ENCODE results near the gene ATG10. TPM values are rescaled to one million over a fixed set of nuclear protein-coding genes. Genes with fewer than 3 reads are reported as not detected.
A peak's percentile ranks its signal among the peaks of the same experiment; 100 is the strongest.
"Not testable (repeated sequence)": the region's sequence is repeated elsewhere in the genome, so short reads cannot be mapped to it uniquely, and the experiment has no call there.

Gene ATG10
- total RNA-seq, 2 experiments from 2014 or later: 9.3 to 13.3 TPM

DNA sequence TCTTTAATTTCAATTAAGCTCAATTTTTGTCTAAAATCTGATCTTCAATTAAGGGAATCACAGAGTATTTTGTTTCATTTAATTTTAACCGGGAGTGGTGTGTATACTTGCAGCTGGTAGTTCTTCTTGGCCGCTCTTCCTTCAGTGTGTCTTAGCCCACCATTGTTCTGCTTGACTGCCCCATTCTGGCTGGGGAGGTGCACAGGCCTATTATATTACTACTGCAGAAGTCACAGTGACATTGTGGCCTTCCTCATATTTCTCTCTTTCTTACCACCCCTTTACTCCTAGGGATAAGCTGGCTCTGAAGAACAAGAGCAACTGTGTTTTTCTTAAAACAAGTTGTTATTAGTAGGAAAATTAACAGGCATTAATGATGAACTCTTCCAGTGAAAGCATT is 123.7 kb downstream of the ATG10 start:
- H3K27me3 Mint-ChIP-seq: no peaks in the 10 kb centered on the region
- DNase-seq (no peak), ATAC-seq (no peak)
- H3K27ac Mint-ChIP-seq: no peak overlapping the region
- H3K36me3 Mint-ChIP-seq: peaks cover 14% of the 10 kb centered on the region
- H3K4me1 Mint-ChIP-seq: peaks cover 16% of the 10 kb centered on the region
- peaks cover 14% of the 10 kb centered on the region for H3K9me3 Mint-ChIP-seq (ENCODE audit: low read depth)
- CTCF ChIA-PET: no interaction called here
- no peak overlapping the region for H3K4me3 Mint-ChIP-seq

DNA sequence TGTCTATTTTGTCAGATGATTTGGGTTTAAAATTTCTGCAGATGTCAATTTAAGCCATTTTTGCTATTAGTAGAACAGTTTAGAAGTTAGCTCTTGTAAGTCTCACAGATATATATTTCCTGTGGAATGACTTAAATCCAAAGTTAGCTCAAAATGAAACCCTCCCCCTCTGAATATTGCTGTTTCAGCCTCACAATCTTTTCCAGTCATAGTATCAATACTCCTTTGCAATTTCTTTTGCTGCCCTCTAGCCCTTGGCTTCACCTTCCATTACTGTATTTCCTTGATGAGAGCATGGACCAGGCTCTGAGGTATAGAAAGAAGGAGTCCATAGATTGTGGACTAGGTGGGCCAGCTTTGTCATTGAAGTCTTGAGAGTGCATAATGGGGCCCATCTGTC is 124.4 kb downstream of the ATG10 start:
- CTCF ChIA-PET: interaction anchor here (0.8 kb wide), 1 partner anchor 10 kb away, joined by 3 read pairs; no protein-coding TSS in a partner anchor
- DNase-seq (no peak), ATAC-seq (peak; percentile 12)
- H3K4me1 Mint-ChIP-seq: peaks cover 22% of the 10 kb centered on the region
- no peaks in the 10 kb centered on the region for H3K27me3 Mint-ChIP-seq
- H3K36me3 Mint-ChIP-seq: peaks cover 14% of the 10 kb centered on the region
- no peak overlapping the region for H3K27ac Mint-ChIP-seq
- peaks cover 14% of the 10 kb centered on the region for H3K9me3 Mint-ChIP-seq (ENCODE audit: low read depth)
- no peak overlapping the region for H3K4me3 Mint-ChIP-seq

DNA sequence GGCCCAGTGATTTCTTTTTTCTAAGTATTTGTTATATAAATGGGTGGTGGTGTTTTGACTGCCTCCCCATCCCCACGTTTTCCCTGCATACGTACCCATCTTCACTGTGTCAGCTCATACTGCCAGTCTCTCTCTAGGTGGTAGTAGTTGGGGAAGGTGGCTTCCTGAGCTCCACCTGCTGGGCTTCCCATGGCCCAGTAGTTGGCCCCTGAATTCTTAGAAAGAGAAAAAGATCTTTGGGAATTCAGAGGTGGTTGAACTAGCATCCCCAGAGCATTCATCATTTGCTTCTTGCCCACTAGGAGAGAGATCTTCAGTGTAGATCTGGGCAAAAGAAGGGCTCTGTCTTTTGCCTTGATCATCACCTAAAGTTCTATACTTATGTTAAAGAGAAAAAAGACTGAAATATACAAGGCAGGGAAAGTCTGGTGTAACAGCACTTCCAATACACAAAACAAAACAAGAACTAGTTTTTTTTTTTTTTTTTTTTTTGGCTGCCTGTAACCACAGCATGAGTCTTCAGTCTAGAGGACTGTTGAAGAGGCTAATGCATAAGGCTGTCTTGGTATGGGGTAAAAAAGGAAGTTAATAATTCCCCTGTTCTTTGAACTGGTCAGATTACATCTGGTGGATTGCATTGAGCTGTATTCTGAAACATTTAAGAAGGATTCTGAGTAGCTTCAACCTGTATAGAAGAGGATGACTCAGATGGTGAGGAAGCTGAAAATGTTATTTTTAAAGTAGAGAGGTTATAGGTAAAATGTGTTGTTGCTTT is 128.7 kb downstream of the ATG10 start:
- peak; percentile 83 for ATAC-seq
- CTCF ChIA-PET: interaction anchor here (0.6 kb wide), 1 partner anchor 1435 kb away, joined by 3 read pairs; no protein-coding TSS in a partner anchor
- H3K27ac Mint-ChIP-seq: peak overlapping the region; percentile 26
- no peak overlapping the region for H3K4me3 Mint-ChIP-seq
- DNase-seq: no peak
- H3K27me3 Mint-ChIP-seq: no peaks in the 10 kb centered on the region
- no peaks in the 10 kb centered on the region for H3K36me3 Mint-ChIP-seq
- peaks cover 28% of the 10 kb centered on the region for H3K4me1 Mint-ChIP-seq
- no peaks in the 10 kb centered on the region for H3K9me3 Mint-ChIP-seq (ENCODE audit: low read depth)

DNA sequence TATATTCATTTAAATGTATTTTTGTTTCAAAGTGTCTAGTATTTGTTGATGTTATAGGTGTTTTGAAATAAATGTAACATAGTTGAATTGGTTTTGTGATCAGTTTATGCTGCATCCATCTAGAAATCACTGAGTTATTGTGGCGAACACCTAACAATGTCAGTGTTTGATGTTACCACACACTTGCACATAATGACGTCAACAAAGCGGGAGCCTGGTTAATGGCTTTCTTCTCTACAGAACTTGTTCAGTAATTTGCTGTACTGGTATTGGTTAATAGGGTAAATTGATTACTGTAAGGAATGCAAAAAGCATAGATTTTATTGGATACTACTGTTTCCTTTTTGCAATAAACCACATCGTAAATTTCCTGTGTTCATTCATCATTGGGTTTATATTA is 133.0 kb downstream of the ATG10 start:
- H3K36me3 Mint-ChIP-seq: no peaks in the 10 kb centered on the region
- peaks cover 19% of the 10 kb centered on the region for H3K4me1 Mint-ChIP-seq
- no peak overlapping the region for H3K27ac Mint-ChIP-seq
- no peak overlapping the region for H3K4me3 Mint-ChIP-seq
- no peaks in the 10 kb centered on the region for H3K9me3 Mint-ChIP-seq (ENCODE audit: low read depth)
- CTCF ChIA-PET: no interaction called here
- no peaks in the 10 kb centered on the region for H3K27me3 Mint-ChIP-seq
- no peak for DNase-seq
- no peak for ATAC-seq

DNA sequence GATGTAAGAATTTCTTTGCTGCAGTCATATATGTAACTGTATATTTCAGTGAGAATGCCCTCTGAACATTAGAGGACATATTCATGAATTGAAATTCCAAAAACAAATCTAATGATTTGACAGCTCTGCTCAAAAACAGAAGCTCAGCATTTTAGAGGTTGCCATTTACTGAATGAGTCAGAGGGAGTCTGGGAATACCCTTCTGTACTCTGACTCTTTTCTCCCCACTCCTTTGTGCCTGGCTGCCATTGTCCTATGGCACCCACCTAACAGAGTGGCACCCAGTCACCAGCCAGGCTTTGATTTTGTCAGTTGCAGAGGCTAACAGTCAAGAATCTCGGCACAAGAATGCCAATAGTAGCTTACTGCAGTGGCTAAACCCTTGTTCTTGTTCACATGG is 133.6 kb downstream of the ATG10 start:
- no peak for ATAC-seq
- Mint-ChIP-seq H3K4me1 (peaks cover 16% of the 10 kb centered on the region), H3K4me3 (no peak overlapping the region), H3K36me3 (no peaks in the 10 kb centered on the region), H3K9me3 (ENCODE audit: low read depth) (no peaks in the 10 kb centered on the region), H3K27ac (no peak overlapping the region), H3K27me3 (no peaks in the 10 kb centered on the region)
- CTCF ChIA-PET: interaction anchor here (1.1 kb wide), 1 partner anchor 9 kb away, joined by 3 read pairs; no protein-coding TSS in a partner anchor
- DNase-seq: no peak

DNA sequence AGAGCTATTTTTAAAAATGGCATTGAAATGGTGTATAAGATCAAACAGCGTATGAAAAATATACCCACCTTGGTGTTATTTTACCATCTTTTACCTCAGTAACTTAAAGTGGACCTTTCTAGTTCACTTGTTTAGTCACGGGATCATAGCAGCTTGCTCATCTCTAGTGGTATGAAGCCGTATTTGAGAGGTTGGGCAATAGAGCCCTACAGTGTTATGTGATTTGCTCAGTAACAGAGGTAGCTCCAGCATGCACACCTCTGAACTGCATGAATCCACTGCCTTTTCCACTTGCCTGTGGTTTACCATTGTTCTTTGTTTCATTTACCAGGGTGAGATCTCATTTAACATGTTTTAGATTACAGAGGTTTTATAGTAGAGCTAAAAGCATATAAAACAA is 134.4 kb downstream of the ATG10 start:
- peaks cover 10% of the 10 kb centered on the region for H3K4me1 Mint-ChIP-seq
- no peak overlapping the region for H3K27ac Mint-ChIP-seq
- DNase-seq: no peak
- no peaks in the 10 kb centered on the region for H3K27me3 Mint-ChIP-seq
- H3K36me3 Mint-ChIP-seq: no peaks in the 10 kb centered on the region
- H3K9me3 Mint-ChIP-seq (ENCODE audit: low read depth): no peaks in the 10 kb centered on the region
- H3K4me3 Mint-ChIP-seq: no peak overlapping the region
- ATAC-seq: no peak
- CTCF ChIA-PET: interaction anchor here (1.1 kb wide), 1 partner anchor 10 kb away, joined by 3 read pairs; no protein-coding TSS in a partner anchor

DNA sequence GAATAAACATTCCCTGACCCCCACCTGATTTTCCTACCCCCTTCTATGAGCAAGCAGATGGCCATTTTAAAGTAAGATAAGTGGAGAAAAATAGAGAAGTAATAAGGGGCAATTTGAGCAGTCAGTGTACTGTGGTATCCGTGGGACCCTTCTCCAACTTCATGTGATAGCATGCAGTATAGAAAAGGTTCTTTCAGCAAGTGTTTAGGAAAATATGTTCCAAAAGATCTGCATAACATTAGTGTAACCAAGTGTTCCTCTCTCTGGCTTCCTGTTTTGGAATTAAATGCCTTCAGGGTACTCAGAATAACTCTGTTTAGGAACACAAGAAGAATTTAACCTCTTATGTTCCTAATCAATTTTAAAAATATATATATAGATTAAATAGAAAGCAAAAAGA is 134.9 kb downstream of the ATG10 start:
- ATAC-seq: no peak
- Mint-ChIP-seq H3K9me3 (ENCODE audit: low read depth) (no peaks in the 10 kb centered on the region), H3K27me3 (no peaks in the 10 kb centered on the region), H3K36me3 (no peaks in the 10 kb centered on the region), H3K27ac (no peak overlapping the region), H3K4me3 (no peak overlapping the region), H3K4me1 (peaks cover 10% of the 10 kb centered on the region)
- CTCF ChIA-PET: interaction anchor here (1.0 to 1.4 kb wide), 2 partner anchors 58 to 120 kb away, joined by 4 read pairs; no protein-coding TSS in a partner anchor
- no peak for DNase-seq

DNA sequence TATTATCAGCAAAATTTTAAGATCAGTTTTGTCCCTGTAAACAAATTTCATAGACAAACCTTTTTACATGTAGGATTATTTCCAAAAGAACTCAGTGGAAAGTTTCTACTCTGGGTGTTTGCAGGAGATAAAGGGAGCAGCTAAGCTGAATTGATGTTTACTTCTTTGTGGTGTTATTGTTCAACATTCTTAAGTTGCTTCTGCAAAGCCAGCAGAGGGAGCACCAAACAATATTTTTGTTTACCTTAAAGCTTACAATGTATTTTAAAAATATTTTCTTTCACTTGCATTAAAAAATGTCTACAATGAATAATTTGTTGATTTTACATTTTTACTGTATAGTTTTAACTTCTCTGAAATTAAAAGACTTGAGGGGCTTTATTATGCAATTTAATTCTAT is 135.4 kb downstream of the ATG10 start:
- Mint-ChIP-seq H3K36me3 (no peaks in the 10 kb centered on the region), H3K9me3 (ENCODE audit: low read depth) (no peaks in the 10 kb centered on the region)

DNA sequence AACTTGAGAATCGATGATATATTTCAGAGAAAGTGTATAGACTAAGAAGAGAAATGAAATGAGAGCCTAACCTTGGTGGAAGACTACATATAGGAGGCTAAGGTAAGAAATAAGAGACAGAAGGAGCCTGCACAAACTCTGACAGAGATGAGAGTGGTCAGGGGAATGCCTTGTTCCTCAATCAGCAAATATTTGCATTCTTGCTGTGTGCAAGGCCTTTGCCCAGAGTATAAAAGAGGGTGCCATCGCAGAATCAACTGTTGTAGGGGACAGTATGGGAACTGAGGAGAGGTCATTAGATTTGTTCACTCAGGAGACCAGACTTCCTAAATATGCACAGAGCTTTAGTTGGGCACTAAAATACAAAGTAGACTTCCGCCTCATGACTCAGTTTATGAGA is 137.2 kb downstream of the ATG10 start:
- peaks cover 10% of the 10 kb centered on the region for H3K4me1 Mint-ChIP-seq

More for the DNA sequence above, 135.4 kb downstream of the ATG10 start:
- no peak overlapping the region for H3K4me3 Mint-ChIP-seq
- no peaks in the 10 kb centered on the region for H3K27me3 Mint-ChIP-seq
- no peak for ATAC-seq
- CTCF ChIA-PET: interaction anchor here (1.0 to 1.4 kb wide), 2 partner anchors 58 to 119 kb away, joined by 4 read pairs; no protein-coding TSS in a partner anchor
- DNase-seq: no peak
- H3K4me1 Mint-ChIP-seq: peaks cover 10% of the 10 kb centered on the region
- no peak overlapping the region for H3K27ac Mint-ChIP-seq

DNA sequence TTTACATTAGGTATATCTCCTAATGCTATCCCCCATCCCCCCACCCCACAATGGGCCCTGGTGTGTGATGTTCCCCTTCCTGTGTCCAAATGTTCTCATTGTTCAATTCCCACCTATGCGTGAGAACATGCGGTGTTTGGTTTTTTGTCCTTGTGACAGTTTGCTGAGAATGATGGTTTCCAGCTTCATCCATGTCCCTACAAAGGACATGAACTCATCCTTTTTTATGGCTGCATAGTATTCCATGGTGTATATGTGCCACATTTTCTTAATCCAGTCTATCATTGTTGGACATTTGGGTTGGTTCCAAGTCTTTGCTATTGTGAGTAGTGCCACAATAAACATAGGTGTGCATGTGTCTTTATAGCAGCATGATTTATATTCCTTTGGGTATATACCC is 138.1 kb downstream of the ATG10 start:
- H3K27ac Mint-ChIP-seq; H3K4me3 Mint-ChIP-seq; H3K27me3 Mint-ChIP-seq; DNase-seq; CTCF ChIA-PET; H3K36me3 Mint-ChIP-seq; H3K9me3 Mint-ChIP-seq (ENCODE audit: low read depth); H3K4me1 Mint-ChIP-seq; ATAC-seq: not testable (repeated sequence)

More for the DNA sequence above, 137.2 kb downstream of the ATG10 start:
- Mint-ChIP-seq H3K27ac (no peak overlapping the region), H3K27me3 (no peaks in the 10 kb centered on the region), H3K9me3 (ENCODE audit: low read depth) (no peaks in the 10 kb centered on the region), H3K36me3 (no peaks in the 10 kb centered on the region), H3K4me3 (no peak overlapping the region)
- DNase-seq (no peak), ATAC-seq (no peak)
- CTCF ChIA-PET: no interaction called here

DNA sequence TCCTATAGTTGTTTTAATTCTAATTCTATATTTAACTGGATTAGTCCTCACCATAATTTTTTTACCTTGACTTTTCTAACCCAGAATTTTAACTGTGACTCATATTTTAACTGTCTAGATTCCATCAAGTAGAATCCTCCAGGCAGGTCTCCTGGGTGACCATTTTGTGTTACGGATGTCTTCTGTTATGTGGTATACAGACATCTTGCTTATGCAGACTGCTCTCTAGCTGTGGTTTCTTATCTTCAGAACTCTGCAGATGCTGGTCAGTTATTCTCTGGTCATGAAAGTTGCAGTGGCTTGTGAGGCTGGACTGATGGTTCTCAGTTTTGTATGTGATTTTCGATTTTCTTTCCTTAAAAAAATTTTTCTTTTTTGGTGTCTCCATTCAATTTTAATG is 139.4 kb downstream of the ATG10 start:
- CTCF ChIA-PET: no interaction called here
- DNase-seq (no peak), ATAC-seq (no peak)
- H3K27ac Mint-ChIP-seq: no peak overlapping the region
- no peaks in the 10 kb centered on the region for H3K36me3 Mint-ChIP-seq
- H3K9me3 Mint-ChIP-seq (ENCODE audit: low read depth): no peaks in the 10 kb centered on the region
- peaks cover 4% of the 10 kb centered on the region for H3K4me1 Mint-ChIP-seq
- no peak overlapping the region for H3K4me3 Mint-ChIP-seq
- H3K27me3 Mint-ChIP-seq: no peaks in the 10 kb centered on the region

DNA sequence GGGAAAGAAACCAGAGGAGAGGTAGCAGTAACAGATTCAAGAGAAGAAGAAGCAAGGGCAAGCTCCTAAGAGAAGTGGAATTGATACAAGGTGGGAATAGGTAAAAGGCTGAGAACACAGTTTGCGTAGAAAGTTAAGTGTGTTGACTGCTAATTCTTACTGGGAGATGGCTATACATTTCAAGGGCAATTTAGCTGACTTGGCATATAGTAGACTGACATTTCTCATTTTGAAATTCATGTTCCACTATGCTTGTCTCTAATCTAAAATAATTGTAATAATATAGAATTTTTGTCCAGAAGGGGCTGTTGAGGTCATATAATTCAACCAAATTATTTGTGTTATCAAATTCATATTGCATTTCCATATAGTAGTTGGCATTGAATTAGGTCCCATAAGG is 144.0 kb downstream of the ATG10 start:
- CTCF ChIA-PET: no interaction called here
- H3K36me3 Mint-ChIP-seq: no peaks in the 10 kb centered on the region
- peaks cover 2% of the 10 kb centered on the region for H3K4me1 Mint-ChIP-seq
- H3K27ac Mint-ChIP-seq: no peak overlapping the region
- no peaks in the 10 kb centered on the region for H3K27me3 Mint-ChIP-seq
- DNase-seq (no peak), ATAC-seq (no peak)
- no peaks in the 10 kb centered on the region for H3K9me3 Mint-ChIP-seq (ENCODE audit: low read depth)
- H3K4me3 Mint-ChIP-seq: no peak overlapping the region

DNA sequence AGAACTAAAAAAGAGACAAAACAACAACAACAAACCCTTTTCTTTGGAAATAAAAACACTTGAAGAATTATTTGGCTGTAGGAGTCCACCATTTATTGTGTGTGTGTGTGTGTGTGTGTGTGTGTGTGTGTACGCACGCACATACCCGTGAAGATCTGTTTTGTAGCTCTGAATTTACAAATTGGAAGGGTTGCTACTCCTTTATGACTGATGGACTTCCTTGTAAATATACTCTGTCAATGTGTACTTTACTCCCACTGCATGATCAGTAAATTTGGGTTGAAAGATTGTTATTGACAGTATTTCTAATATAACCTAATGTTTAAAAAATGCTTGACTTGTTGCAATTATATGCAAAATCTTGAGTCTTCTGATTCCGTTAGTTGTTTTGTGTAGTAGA is 148.1 kb downstream of the ATG10 start:
- Mint-ChIP-seq H3K27ac (no peak overlapping the region), H3K27me3 (no peaks in the 10 kb centered on the region), H3K36me3 (peaks cover 2% of the 10 kb centered on the region), H3K4me1 (no peaks in the 10 kb centered on the region), H3K9me3 (ENCODE audit: low read depth) (peaks cover 2% of the 10 kb centered on the region), H3K4me3 (no peak overlapping the region)
- DNase-seq (no peak), ATAC-seq (no peak)
- CTCF ChIA-PET: no interaction called here

DNA sequence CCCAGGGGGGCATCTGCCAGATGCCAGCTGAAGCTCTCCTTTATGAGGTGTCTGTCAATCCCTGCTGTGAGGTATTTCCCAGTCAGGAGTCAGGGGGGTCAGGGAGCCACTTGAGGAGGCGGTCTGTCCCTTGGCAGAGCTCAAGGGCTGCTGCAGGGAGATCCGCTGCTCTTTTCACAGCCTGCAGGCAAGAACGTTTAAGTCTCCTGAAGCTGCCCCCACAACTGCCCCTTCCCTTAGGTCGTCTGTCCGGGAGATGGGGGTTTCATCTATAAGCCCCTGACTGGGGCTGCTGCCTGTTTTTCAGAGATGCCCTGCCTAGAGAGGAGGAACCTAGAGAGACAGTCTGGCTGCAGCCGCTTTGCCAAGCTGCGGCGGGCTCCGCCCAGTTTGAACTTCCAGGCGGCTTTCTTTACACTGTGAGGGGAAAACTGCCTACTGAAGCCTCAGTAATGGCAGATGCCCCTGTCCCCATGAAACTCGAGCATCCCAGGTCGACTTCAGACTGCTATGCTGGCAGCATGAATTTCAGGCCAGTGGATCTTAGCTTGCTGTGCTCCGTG is 158.0 kb downstream of the ATG10 start:
- CTCF ChIA-PET: no interaction called here
- peaks cover 5% of the 10 kb centered on the region for H3K36me3 Mint-ChIP-seq
- H3K4me3 Mint-ChIP-seq: no peak overlapping the region
- peaks cover 8% of the 10 kb centered on the region for H3K9me3 Mint-ChIP-seq (ENCODE audit: low read depth)
- H3K4me1 Mint-ChIP-seq: no peaks in the 10 kb centered on the region
- no peak overlapping the region for H3K27ac Mint-ChIP-seq
- ATAC-seq: no peak
- DNase-seq: no peak
- no peaks in the 10 kb centered on the region for H3K27me3 Mint-ChIP-seq
